ENCODE measurements around the gene TSHR.
"Not testable (repeated sequence)": the region's sequence is repeated elsewhere in the genome, so short reads cannot be mapped to it uniquely, and the experiment has no call there.

The TSHR gene

GRCh38 chr14:81091139-81091538, 135.7 kb downstream of the TSHR start:
- no peak for DNase-seq

- DNase-seq: no peak
These were observed 136.2 kb downstream of the TSHR start for GRCh38 chr14:81091660-81092059.

- no peak for DNase-seq
These were observed 138.2 kb downstream of the TSHR start for GRCh38 chr14:81093651-81094050.

GRCh38 chr14:81095539-81095938, 140.1 kb downstream of the TSHR start:
- no peak for DNase-seq

- no peak for DNase-seq
These were observed 141.2 kb downstream of the TSHR start for GRCh38 chr14:81096656-81097055.

- no peak for DNase-seq
These were observed 146.8 kb downstream of the TSHR start for GRCh38 chr14:81102217-81102616.

- DNase-seq: no peak
These were observed 148.0 kb downstream of the TSHR start for GRCh38 chr14:81103443-81103842.

- no peak for DNase-seq
These were observed 150.0 kb downstream of the TSHR start for GRCh38 chr14:81105378-81105777.

- no peak for DNase-seq
These were observed 150.5 kb downstream of the TSHR start for GRCh38 chr14:81105961-81106360.

GRCh38 chr14:81110186-81110585, 154.8 kb downstream of the TSHR start:
- no peak for DNase-seq

GRCh38 chr14:81113176-81113575, 157.8 kb downstream of the TSHR start:
- no peak for DNase-seq

GRCh38 chr14:81113945-81114820, 158.8 kb downstream of the TSHR start:
- DNase-seq: not testable (repeated sequence)

GRCh38 chr14:81120501-81120900, 165.1 kb downstream of the TSHR start:
- no peak for DNase-seq

GRCh38 chr14:81122326-81122725, 166.9 kb downstream of the TSHR start:
- DNase-seq: no peak

GRCh38 chr14:81123811-81124210, 168.4 kb downstream of the TSHR start:
- no peak for DNase-seq

- DNase-seq: no peak
These were observed 170.1 kb downstream of the TSHR start for GRCh38 chr14:81125536-81125935.

- DNase-seq: no peak
These were observed 172.4 kb downstream of the TSHR start for GRCh38 chr14:81127785-81128184.

- no peak for DNase-seq
These were observed 173.8 kb downstream of the TSHR start for GRCh38 chr14:81129242-81129641.

GRCh38 chr14:81132468-81132867, 177.0 kb downstream of the TSHR start:
- DNase-seq: peak; percentile 51 to 90

- DNase-seq: no peak
These were observed 178.0 kb downstream of the TSHR start for GRCh38 chr14:81133400-81133799.

- DNase-seq: no peak
These were observed 181.9 kb downstream of the TSHR start for GRCh38 chr14:81137316-81137715.

GRCh38 chr14:81138429-81138828, 183.0 kb downstream of the TSHR start:
- DNase-seq: no peak

- DNase-seq: no peak
These were observed 186.0 kb downstream of the TSHR start for GRCh38 chr14:81141426-81141825.

- DNase-seq: no peak
These were observed 188.4 kb downstream of the TSHR start for GRCh38 chr14:81143793-81144192.

All from NCI-H446 (cell line).